ENCODE results near the gene PPP1R27. TPM values are rescaled to one million over a fixed set of nuclear protein-coding genes. Genes with fewer than 3 reads are reported as not detected.

PPP1R27 gene
- total RNA-seq (not detected), polyA plus RNA-seq (not detected)
- long read RNA-seq, donor 1 = 0 reads
- long read RNA-seq, donor 2 = 0 reads
- long read RNA-seq, donor 3 = 0 reads

- H3K27me3 ChIP-seq = no peaks in the 10 kb centered on the region
- H3K36me3 ChIP-seq = no peaks in the 10 kb centered on the region
- no peak for DNase-seq
- H3K27ac ChIP-seq = peak within 1 kb of the TSS in 9 of 12 donors; percentile 94 to 99 (median 96)
- intact Hi-C loops (cut with DNase I) = no loop called here
- peak within 1 kb of the TSS in 11 of 12 donors; percentile 50 to 97 (median 83) for H3K4me3 ChIP-seq
- H3K9me3 ChIP-seq = no peaks in the 10 kb centered on the region
- ATAC-seq = no peak
- H3K4me1 ChIP-seq = peaks cover 0 to 31% (median 21%) of the 10 kb centered on the region in 12 donors
- 89 to 97% (median 93%) methylated on average over 19 to 26 of the region's 26 CpGs for WGBS, 4 donors
- TF ChIP-seq POLR2A (IDR thresholded peaks at IDR 0.05) (no peak), CTCF (IDR thresholded peaks at IDR 0.05) (no peak)
Measured at GRCh38 chr17:81834831-81835267, at the start of gene PPP1R27. TSS of gene PPP1R27 (minus strand) at chr17:81835050. CDS start at chr17:81834953, 97 bp downstream.

GRCh38 chr17:81884520-81884919 is 49.7 kb upstream of the PPP1R27 start:
- peaks cover 0 to 90% (median 64%) of the 10 kb centered on the region in 9 donors for H3K36me3 ChIP-seq
- peaks cover 0 to 18% (median 3%) of the 10 kb centered on the region in 12 donors for H3K4me1 ChIP-seq
- no peaks in the 10 kb centered on the region for H3K27me3 ChIP-seq
- ATAC-seq (peak in 3 of 4 donors; percentile 27 to 51 (median 38)), DNase-seq (peak in 1 of 5 donors; percentile 20)
- no peak overlapping the region for H3K27ac ChIP-seq
- H3K4me3 ChIP-seq = no peak overlapping the region
- no peak for TF ChIP-seq CTCF (IDR thresholded peaks at IDR 0.05)
- TF ChIP-seq POLR2A (IDR thresholded peaks at IDR 0.05) = no peak
- H3K9me3 ChIP-seq = no peaks in the 10 kb centered on the region
- intact Hi-C loops (cut with DNase I) = loop anchor here in 1 of 10 donors (5.0 kb wide), 1 partner anchor 38 kb away; no protein-coding TSS in a partner anchor
- 37 to 39% (median 38%) methylated on average over 8 to 11 of the region's 11 CpGs for WGBS, 4 donors

- intact Hi-C loops (cut with DNase I) = no loop called here
- Histone ChIP-seq H3K4me1 (no peaks in the 10 kb centered on the region), H3K4me3 (no peak overlapping the region), H3K36me3 (peaks cover 0 to 60% (median 34%) of the 10 kb centered on the region in 9 donors), H3K27ac (no peak overlapping the region), H3K9me3 (no peaks in the 10 kb centered on the region), H3K27me3 (no peaks in the 10 kb centered on the region)
- 91 to 94% (median 93%) methylated on average over 5 of the region's 5 CpGs for WGBS, 4 donors
- ATAC-seq (no peak), DNase-seq (no peak)
- TF ChIP-seq CTCF (IDR thresholded peaks at IDR 0.05) = no peak
- TF ChIP-seq POLR2A (IDR thresholded peaks at IDR 0.05) = no peak
Measured at GRCh38 chr17:81879121-81879520, 44.3 kb upstream of the PPP1R27 start.

GRCh38 chr17:81878294-81878693 is 43.4 kb upstream of the PPP1R27 start:
- TF ChIP-seq CTCF (IDR thresholded peaks at IDR 0.05) = no peak
- no peak for TF ChIP-seq POLR2A (IDR thresholded peaks at IDR 0.05)
- intact Hi-C loops (cut with DNase I) = no loop called here
- DNase-seq = no peak
- Histone ChIP-seq H3K4me1 (no peaks in the 10 kb centered on the region), H3K27ac (no peak overlapping the region), H3K36me3 (peaks cover 0 to 54% (median 31%) of the 10 kb centered on the region in 9 donors), H3K9me3 (no peaks in the 10 kb centered on the region), H3K4me3 (no peak overlapping the region), H3K27me3 (no peaks in the 10 kb centered on the region)
- WGBS, 4 donors = 93 to 96% (median 95%) methylated on average over 3 of the region's 3 CpGs
- no peak for ATAC-seq

Measured in heart left ventricle (tissue), 16 donors.